Measurements from ENCODE around the gene JUNB. TPM values are rescaled to one million over a fixed set of nuclear protein-coding genes. Genes with fewer than 3 reads are reported as not detected.

JUNB gene
- total and polyA plus RNA-seq, 2 of the 13 experiments (the other 11 are each of a cell fraction or from before 2014, with no cell fraction given): 7.7 to 8.2 TPM

DNA sequence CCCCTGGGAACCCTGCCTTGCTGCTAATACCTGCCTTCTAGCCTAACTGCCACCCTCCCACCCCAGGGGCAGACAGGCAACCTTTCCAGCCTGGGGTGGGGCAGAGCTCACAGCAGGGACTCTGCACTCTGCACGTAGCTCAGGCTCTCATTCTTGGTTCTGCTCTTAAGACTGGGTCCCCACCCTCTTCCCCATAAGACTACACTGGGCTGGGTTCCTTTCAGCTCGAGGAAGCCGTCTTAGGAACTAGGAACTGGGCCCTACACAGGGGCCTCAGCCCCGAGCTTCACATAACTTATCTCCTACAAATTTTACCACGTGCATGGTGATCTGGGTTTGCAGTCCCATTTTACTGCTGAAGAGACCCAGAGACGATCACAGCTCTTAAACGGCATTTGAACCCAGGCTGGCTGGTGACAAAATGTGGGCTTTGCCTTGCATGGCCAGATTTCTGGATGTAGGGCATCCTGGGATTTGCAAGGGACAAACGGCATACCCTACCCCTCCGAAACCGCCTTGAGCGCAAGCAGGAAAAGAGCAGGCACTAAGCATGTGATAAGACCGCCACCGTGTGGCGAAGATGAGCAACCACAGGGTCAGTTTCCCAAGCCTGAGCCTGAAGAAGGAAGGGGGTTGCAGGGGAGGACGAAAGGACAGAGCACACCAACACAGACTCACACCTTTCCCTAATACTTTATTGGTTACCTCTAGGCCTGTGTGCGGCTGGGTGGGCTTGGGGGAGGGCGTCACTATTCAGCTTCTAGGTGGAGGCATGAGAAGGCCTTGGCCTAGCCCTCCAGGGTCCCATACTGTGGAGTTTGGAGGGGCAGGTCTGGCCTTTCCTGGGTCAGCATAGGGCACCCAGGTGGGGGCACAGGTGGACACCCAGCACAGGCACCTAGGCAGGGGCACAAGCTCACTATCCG is 5.1 kb downstream of the JUNB start (continued):
- TF ChIP-seq RARA (CRISPR knock-in tag; IDR thresholded peaks at IDR 0.05) (peak; percentile 12; the same call in 1 of the 2 replicates), TBP (CRISPR knock-in tag; IDR thresholded peaks at IDR 0.05) (no peak), ZNF792 (CRISPR knock-in tag; IDR thresholded peaks at IDR 0.05) (0 out of 2 replicates have a peak, but pooled peaks have one; percentile 42), MBNL3 (CRISPR knock-in tag; conservative IDR thresholded peaks at IDR 0.05) (no peak), ZNF251 (CRISPR knock-in tag; IDR thresholded peaks at IDR 0.05) (no peak), PAF1 (CRISPR knock-in tag; IDR thresholded peaks at IDR 0.05) (no peak; the same call in 1 of the 2 replicates), ZFP1 (CRISPR knock-in tag; IDR thresholded peaks at IDR 0.05) (no peak), SOX5 (CRISPR knock-in tag; IDR thresholded peaks at IDR 0.05; ENCODE audit: borderline replicate concordance) (0 out of 2 replicates have a peak, but pooled peaks have one; percentile 18), ZNF605 (CRISPR knock-in tag; IDR thresholded peaks at IDR 0.05) (peak; percentile 67; the same call in 1 of the 2 replicates), ZNF335 (CRISPR knock-in tag; IDR thresholded peaks at IDR 0.05) (0 out of 2 replicates have a peak, but pooled peaks have one; percentile 74), HMGA1 (CRISPR knock-in tag; conservative IDR thresholded peaks at IDR 0.05) (no peak), MED8 (CRISPR knock-in tag; IDR thresholded peaks at IDR 0.05; ENCODE audit: insufficient replicate concordance) (no peak), SRY (CRISPR knock-in tag; IDR thresholded peaks at IDR 0.05) (peak; percentile 75; the same call in 1 of the 2 replicates), NFIC (IDR thresholded peaks at IDR 0.05; ENCODE audit: low read length) (no peak), SMC3 (IDR thresholded peaks at IDR 0.05; ENCODE audit: low read length) (peak; percentile 99)
- TF ChIP-seq, protein P1, sequence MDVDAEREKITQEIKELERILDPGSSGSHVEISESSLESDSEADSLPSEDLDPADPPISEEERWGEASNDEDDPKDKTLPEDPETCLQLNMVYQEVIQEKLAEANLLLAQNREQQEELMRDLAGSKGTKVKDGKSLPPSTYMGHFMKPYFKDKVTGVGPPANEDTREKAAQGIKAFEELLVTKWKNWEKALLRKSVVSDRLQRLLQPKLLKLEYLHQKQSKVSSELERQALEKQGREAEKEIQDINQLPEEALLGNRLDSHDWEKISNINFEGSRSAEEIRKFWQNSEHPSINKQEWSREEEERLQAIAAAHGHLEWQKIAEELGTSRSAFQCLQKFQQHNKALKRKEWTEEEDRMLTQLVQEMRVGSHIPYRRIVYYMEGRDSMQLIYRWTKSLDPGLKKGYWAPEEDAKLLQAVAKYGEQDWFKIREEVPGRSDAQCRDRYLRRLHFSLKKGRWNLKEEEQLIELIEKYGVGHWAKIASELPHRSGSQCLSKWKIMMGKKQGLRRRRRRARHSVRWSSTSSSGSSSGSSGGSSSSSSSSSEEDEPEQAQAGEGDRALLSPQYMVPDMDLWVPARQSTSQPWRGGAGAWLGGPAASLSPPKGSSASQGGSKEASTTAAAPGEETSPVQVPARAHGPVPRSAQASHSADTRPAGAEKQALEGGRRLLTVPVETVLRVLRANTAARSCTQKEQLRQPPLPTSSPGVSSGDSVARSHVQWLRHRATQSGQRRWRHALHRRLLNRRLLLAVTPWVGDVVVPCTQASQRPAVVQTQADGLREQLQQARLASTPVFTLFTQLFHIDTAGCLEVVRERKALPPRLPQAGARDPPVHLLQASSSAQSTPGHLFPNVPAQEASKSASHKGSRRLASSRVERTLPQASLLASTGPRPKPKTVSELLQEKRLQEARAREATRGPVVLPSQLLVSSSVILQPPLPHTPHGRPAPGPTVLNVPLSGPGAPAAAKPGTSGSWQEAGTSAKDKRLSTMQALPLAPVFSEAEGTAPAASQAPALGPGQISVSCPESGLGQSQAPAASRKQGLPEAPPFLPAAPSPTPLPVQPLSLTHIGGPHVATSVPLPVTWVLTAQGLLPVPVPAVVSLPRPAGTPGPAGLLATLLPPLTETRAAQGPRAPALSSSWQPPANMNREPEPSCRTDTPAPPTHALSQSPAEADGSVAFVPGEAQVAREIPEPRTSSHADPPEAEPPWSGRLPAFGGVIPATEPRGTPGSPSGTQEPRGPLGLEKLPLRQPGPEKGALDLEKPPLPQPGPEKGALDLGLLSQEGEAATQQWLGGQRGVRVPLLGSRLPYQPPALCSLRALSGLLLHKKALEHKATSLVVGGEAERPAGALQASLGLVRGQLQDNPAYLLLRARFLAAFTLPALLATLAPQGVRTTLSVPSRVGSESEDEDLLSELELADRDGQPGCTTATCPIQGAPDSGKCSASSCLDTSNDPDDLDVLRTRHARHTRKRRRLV (CRISPR knock-in tag; IDR thresholded peaks at IDR 0.05): no peak
- TF ChIP-seq, protein P2, sequence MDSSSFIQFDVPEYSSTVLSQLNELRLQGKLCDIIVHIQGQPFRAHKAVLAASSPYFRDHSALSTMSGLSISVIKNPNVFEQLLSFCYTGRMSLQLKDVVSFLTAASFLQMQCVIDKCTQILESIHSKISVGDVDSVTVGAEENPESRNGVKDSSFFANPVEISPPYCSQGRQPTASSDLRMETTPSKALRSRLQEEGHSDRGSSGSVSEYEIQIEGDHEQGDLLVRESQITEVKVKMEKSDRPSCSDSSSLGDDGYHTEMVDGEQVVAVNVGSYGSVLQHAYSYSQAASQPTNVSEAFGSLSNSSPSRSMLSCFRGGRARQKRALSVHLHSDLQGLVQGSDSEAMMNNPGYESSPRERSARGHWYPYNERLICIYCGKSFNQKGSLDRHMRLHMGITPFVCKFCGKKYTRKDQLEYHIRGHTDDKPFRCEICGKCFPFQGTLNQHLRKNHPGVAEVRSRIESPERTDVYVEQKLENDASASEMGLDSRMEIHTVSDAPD (CRISPR knock-in tag; IDR thresholded peaks at IDR 0.05): no peak
- TF ChIP-seq, protein P3, sequence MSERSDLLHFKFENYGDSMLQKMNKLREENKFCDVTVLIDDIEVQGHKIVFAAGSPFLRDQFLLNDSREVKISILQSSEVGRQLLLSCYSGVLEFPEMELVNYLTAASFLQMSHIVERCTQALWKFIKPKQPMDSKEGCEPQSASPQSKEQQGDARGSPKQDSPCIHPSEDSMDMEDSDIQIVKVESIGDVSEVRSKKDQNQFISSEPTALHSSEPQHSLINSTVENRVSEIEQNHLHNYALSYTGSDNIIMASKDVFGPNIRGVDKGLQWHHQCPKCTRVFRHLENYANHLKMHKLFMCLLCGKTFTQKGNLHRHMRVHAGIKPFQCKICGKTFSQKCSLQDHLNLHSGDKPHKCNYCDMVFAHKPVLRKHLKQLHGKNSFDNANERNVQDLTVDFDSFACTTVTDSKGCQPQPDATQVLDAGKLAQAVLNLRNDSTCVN (CRISPR knock-in tag; IDR thresholded peaks at IDR 0.05; ENCODE audit: borderline replicate concordance): no peak
- TF ChIP-seq, protein P4, sequence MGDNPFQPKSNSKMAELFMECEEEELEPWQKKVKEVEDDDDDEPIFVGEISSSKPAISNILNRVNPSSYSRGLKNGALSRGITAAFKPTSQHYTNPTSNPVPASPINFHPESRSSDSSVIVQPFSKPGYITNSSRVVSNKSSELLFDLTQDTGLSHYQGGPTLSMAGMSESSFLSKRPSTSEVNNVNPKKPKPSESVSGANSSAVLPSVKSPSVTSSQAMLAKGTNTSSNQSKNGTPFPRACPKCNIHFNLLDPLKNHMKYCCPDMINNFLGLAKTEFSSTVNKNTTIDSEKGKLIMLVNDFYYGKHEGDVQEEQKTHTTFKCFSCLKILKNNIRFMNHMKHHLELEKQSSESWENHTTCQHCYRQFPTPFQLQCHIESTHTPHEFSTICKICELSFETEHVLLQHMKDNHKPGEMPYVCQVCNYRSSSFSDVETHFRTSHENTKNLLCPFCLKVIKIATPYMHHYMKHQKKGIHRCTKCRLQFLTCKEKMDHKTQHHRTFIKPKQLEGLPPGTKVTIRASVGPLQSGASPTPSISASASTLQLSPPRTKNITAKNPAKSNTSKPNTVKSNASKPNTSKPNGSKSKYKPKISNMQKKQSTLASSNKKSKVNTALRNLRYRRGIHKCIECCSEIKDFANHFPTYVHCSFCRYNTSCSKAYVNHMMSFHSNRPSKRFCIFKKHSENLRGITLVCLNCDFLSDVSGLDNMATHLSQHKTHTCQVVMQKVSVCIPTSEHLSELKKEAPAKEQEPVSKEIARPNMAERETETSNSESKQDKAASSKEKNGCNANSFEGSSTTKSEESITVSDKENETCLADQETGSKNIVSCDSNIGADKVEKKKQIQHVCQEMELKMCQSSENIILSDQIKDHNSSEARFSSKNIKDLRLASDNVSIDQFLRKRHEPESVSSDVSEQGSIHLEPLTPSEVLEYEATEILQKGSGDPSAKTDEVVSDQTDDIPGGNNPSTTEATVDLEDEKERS (CRISPR knock-in tag; IDR thresholded peaks at IDR 0.05): peak; percentile 74; the same call in 1 of the 2 replicates

Measured in HepG2 (cell line).